ENCODE measurements around the gene C1QTNF8.

DNA sequence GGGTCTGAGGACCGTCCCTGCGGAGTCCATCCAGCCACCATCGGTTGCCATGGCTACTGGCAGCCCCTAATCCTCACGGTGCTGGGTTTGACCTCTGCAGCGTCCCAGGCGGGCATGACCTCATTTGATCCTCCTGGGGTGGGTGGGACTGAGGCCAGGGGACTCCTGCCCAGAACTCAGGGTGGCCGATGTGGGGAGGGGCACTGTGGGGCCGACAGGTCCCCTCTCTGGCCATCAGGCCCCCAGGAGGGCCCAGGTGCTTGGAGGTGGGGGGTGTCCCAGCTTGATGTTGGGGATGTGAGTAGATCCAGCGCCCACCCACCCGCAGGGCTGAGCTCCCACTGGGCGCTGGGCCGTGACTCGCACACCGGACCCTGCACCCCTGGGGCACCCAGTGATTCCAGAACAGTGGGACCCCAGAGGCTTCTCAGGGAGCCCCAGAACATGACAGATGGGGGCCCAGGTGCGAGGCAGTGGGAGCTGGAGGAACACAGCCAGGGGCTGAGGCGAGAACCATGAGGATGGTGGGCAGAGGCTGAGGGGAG is 25.1 kb downstream of the C1QTNF8 start:
- TF ChIP-seq, protein P1, sequence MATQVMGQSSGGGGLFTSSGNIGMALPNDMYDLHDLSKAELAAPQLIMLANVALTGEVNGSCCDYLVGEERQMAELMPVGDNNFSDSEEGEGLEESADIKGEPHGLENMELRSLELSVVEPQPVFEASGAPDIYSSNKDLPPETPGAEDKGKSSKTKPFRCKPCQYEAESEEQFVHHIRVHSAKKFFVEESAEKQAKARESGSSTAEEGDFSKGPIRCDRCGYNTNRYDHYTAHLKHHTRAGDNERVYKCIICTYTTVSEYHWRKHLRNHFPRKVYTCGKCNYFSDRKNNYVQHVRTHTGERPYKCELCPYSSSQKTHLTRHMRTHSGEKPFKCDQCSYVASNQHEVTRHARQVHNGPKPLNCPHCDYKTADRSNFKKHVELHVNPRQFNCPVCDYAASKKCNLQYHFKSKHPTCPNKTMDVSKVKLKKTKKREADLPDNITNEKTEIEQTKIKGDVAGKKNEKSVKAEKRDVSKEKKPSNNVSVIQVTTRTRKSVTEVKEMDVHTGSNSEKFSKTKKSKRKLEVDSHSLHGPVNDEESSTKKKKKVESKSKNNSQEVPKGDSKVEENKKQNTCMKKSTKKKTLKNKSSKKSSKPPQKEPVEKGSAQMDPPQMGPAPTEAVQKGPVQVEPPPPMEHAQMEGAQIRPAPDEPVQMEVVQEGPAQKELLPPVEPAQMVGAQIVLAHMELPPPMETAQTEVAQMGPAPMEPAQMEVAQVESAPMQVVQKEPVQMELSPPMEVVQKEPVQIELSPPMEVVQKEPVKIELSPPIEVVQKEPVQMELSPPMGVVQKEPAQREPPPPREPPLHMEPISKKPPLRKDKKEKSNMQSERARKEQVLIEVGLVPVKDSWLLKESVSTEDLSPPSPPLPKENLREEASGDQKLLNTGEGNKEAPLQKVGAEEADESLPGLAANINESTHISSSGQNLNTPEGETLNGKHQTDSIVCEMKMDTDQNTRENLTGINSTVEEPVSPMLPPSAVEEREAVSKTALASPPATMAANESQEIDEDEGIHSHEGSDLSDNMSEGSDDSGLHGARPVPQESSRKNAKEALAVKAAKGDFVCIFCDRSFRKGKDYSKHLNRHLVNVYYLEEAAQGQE (IDR thresholded peaks at IDR 0.05) = no peak
- TF ChIP-seq, protein P2, sequence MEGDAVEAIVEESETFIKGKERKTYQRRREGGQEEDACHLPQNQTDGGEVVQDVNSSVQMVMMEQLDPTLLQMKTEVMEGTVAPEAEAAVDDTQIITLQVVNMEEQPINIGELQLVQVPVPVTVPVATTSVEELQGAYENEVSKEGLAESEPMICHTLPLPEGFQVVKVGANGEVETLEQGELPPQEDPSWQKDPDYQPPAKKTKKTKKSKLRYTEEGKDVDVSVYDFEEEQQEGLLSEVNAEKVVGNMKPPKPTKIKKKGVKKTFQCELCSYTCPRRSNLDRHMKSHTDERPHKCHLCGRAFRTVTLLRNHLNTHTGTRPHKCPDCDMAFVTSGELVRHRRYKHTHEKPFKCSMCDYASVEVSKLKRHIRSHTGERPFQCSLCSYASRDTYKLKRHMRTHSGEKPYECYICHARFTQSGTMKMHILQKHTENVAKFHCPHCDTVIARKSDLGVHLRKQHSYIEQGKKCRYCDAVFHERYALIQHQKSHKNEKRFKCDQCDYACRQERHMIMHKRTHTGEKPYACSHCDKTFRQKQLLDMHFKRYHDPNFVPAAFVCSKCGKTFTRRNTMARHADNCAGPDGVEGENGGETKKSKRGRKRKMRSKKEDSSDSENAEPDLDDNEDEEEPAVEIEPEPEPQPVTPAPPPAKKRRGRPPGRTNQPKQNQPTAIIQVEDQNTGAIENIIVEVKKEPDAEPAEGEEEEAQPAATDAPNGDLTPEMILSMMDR (IDR thresholded peaks at IDR 0.05; ENCODE audit: low read depth, low read length, missing input control) = no peak
- no peak for TF ChIP-seq YY1 (IDR thresholded peaks at IDR 0.05)
- TF ChIP-seq, protein P3, sequence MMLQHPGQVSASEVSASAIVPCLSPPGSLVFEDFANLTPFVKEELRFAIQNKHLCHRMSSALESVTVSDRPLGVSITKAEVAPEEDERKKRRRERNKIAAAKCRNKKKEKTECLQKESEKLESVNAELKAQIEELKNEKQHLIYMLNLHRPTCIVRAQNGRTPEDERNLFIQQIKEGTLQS (IDR thresholded peaks at IDR 0.05) = no peak
- TF ChIP-seq JUND (IDR thresholded peaks at IDR 0.05) = no peak
- no peak for TF ChIP-seq GABPA (IDR thresholded peaks at IDR 0.05 in 1 of 2, conservative IDR thresholded peaks at IDR 0.05 in 1 of 2)
- no peak for TF ChIP-seq RAD21 (IDR thresholded peaks at IDR 0.05)
- TF ChIP-seq, protein P4, sequence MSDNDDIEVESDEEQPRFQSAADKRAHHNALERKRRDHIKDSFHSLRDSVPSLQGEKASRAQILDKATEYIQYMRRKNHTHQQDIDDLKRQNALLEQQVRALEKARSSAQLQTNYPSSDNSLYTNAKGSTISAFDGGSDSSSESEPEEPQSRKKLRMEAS (IDR thresholded peaks at IDR 0.05) = no peak
- TF ChIP-seq HNF4G (IDR thresholded peaks at IDR 0.05) = no peak
- no peak for TF ChIP-seq EGR1 (IDR thresholded peaks at IDR 0.05; ENCODE audit: low read depth in 2 of 2)
- TF ChIP-seq, protein P5, sequence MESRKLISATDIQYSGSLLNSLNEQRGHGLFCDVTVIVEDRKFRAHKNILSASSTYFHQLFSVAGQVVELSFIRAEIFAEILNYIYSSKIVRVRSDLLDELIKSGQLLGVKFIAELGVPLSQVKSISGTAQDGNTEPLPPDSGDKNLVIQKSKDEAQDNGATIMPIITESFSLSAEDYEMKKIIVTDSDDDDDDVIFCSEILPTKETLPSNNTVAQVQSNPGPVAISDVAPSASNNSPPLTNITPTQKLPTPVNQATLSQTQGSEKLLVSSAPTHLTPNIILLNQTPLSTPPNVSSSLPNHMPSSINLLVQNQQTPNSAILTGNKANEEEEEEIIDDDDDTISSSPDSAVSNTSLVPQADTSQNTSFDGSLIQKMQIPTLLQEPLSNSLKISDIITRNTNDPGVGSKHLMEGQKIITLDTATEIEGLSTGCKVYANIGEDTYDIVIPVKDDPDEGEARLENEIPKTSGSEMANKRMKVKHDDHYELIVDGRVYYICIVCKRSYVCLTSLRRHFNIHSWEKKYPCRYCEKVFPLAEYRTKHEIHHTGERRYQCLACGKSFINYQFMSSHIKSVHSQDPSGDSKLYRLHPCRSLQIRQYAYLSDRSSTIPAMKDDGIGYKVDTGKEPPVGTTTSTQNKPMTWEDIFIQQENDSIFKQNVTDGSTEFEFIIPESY (IDR thresholded peaks at IDR 0.05) = no peak

Measured in liver (tissue), 3 donors.